ENCODE measurements around the gene EXOC2.

DNA sequence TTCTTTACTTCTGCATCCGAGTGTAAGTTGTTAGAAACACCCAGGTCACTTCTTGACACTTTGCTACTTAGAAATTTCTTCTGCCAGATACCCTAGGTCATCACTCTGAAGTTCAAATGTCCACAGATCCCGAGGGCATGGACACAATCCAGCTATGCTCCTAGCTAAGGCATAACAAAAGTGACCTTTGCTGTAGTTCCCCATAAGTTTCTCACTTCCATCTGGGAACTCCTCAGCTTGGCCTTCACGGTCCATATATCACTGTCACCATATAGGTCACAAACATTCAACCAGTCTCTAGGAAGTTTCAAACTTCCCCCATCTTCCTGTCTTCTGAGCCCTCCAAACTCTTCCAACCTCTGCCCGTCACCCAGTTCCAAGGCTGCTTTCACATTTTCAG, 236.1 kb downstream of the EXOC2 start:
- TF ChIP-seq, protein P1, sequence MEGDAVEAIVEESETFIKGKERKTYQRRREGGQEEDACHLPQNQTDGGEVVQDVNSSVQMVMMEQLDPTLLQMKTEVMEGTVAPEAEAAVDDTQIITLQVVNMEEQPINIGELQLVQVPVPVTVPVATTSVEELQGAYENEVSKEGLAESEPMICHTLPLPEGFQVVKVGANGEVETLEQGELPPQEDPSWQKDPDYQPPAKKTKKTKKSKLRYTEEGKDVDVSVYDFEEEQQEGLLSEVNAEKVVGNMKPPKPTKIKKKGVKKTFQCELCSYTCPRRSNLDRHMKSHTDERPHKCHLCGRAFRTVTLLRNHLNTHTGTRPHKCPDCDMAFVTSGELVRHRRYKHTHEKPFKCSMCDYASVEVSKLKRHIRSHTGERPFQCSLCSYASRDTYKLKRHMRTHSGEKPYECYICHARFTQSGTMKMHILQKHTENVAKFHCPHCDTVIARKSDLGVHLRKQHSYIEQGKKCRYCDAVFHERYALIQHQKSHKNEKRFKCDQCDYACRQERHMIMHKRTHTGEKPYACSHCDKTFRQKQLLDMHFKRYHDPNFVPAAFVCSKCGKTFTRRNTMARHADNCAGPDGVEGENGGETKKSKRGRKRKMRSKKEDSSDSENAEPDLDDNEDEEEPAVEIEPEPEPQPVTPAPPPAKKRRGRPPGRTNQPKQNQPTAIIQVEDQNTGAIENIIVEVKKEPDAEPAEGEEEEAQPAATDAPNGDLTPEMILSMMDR (IDR thresholded peaks at IDR 0.05) = no peak
- TF ChIP-seq POLR2AphosphoS5 (IDR thresholded peaks at IDR 0.05; ENCODE audit: low read depth, low read length) = no peak
- TF ChIP-seq, protein P2, sequence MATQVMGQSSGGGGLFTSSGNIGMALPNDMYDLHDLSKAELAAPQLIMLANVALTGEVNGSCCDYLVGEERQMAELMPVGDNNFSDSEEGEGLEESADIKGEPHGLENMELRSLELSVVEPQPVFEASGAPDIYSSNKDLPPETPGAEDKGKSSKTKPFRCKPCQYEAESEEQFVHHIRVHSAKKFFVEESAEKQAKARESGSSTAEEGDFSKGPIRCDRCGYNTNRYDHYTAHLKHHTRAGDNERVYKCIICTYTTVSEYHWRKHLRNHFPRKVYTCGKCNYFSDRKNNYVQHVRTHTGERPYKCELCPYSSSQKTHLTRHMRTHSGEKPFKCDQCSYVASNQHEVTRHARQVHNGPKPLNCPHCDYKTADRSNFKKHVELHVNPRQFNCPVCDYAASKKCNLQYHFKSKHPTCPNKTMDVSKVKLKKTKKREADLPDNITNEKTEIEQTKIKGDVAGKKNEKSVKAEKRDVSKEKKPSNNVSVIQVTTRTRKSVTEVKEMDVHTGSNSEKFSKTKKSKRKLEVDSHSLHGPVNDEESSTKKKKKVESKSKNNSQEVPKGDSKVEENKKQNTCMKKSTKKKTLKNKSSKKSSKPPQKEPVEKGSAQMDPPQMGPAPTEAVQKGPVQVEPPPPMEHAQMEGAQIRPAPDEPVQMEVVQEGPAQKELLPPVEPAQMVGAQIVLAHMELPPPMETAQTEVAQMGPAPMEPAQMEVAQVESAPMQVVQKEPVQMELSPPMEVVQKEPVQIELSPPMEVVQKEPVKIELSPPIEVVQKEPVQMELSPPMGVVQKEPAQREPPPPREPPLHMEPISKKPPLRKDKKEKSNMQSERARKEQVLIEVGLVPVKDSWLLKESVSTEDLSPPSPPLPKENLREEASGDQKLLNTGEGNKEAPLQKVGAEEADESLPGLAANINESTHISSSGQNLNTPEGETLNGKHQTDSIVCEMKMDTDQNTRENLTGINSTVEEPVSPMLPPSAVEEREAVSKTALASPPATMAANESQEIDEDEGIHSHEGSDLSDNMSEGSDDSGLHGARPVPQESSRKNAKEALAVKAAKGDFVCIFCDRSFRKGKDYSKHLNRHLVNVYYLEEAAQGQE (IDR thresholded peaks at IDR 0.05; ENCODE audit: insufficient read depth in 1 of 2, low read depth in 2 of 2, low read length in 1 of 2) = no peak
- TF ChIP-seq SIN3A (IDR thresholded peaks at IDR 0.05; ENCODE audit: borderline replicate concordance, insufficient read depth, low read depth, low read length) = no peak
- TF ChIP-seq TCF7L2 (IDR thresholded peaks at IDR 0.05; ENCODE audit: low read depth, low read length) = no peak

Measured in Panc1 (cell line).